Keratinocyte (primary cell): Measurements from ENCODE around the gene UTS2. TPM values are rescaled to one million over a fixed set of nuclear protein-coding genes. Genes with fewer than 3 reads are reported as not detected.
A peak's percentile ranks its signal among the peaks of the same experiment; 100 is the strongest.

Experiments used
- DNase-seq: peaks from one replicate; pipeline ENCODE4 v3.0.0-alpha.2; 2011; ENCODE audit warnings: low read depth, missing footprints, low spot score
- FAIRE-seq: peaks from 2 replicates; lab custom pipeline; 2011; peaks lifted over from hg19 to GRCh38; lab: Jason Lieb, UNC
- H2AFZ ChIP-seq: 2 replicates; pipeline ENCODE4 v1.6.0; 2012; ENCODE audit warnings: low read length, control low read depth, inconsistent platforms; ENCODE audit not compliant: control insufficient read depth
- H3K27ac ChIP-seq: 2 replicates; pipeline ENCODE4 v1.5.1; 2011; ENCODE audit warnings: low read length; ENCODE audit not compliant: control insufficient read depth, insufficient read depth
- H3K27me3 ChIP-seq: 3 replicates; pipeline ENCODE4 v1.6.0; 2011; ENCODE audit warnings: low read length; ENCODE audit not compliant: control insufficient read depth, insufficient read depth; ENCODE audit errors: extremely low read depth
- H3K36me3 ChIP-seq, 2 experiments: 2 replicates in 1 of 2; 3 replicates in 1 of 2; pipeline ENCODE4 v1.5.1; 2011; ENCODE audit warnings: low read length in 2 of 2, mild to moderate bottlenecking in 1 of 2; ENCODE audit not compliant: control insufficient read depth in 2 of 2, insufficient read depth in 2 of 2; ENCODE audit errors: extremely low read depth in 1 of 2
- H3K4me1 ChIP-seq: 3 replicates; pipeline ENCODE4 v1.5.1; 2011; ENCODE audit warnings: low read length; ENCODE audit not compliant: control insufficient read depth, insufficient read depth; ENCODE audit errors: extremely low read depth
- H3K4me2 ChIP-seq: 3 replicates; pipeline ENCODE4 v1.6.0; 2011; ENCODE audit warnings: low read depth, low read length; ENCODE audit not compliant: control insufficient read depth, insufficient read depth; ENCODE audit errors: extremely low read depth
- H3K4me3 ChIP-seq, 3 experiments: fragments of 200-600 bp in 1 of 3; sonication (generic) in 1 of 3; 2 replicates in 2 of 3; 3 replicates in 1 of 3; pipeline ENCODE4 v1.5.1; 2011 to 2016; ENCODE audit warnings: low read length in 3 of 3, mild to moderate bottlenecking in 3 of 3, control low read depth in 2 of 3, inconsistent platforms in 1 of 3, low read depth in 1 of 3, mixed read lengths in 1 of 3, mixed run types in 1 of 3, moderate library complexity in 1 of 3; ENCODE audit not compliant: control insufficient read depth in 2 of 3, insufficient read depth in 2 of 3; ENCODE audit errors: extremely low read depth in 1 of 3
- H3K79me2 ChIP-seq: 2 replicates; pipeline ENCODE4 v1.6.0; 2012; ENCODE audit warnings: low read length; ENCODE audit not compliant: control insufficient read depth, insufficient read depth
- H3K9ac ChIP-seq: 3 replicates; pipeline ENCODE4 v1.6.0; 2011; ENCODE audit warnings: low read length; ENCODE audit not compliant: control insufficient read depth, insufficient read depth; ENCODE audit errors: extremely low read depth
- H3K9me1 ChIP-seq: 3 replicates; pipeline ENCODE4 v1.6.0; 2011; ENCODE audit warnings: low read length; ENCODE audit not compliant: control insufficient read depth, insufficient read depth; ENCODE audit errors: extremely low read depth
- H3K9me3 ChIP-seq: 2 replicates; pipeline ENCODE4 v1.5.1; 2012; ENCODE audit warnings: low read depth, low read length; ENCODE audit not compliant: control insufficient read depth
- H4K20me1 ChIP-seq: 3 replicates; pipeline ENCODE4 v1.6.0; 2011; ENCODE audit warnings: low read length; ENCODE audit not compliant: control insufficient read depth, insufficient read depth; ENCODE audit errors: extremely low read depth
- CTCF ChIP-seq, 3 experiments: IDR thresholded peaks in 1 of 3; conservative IDR thresholded peaks in 1 of 3; optimal IDR thresholded peaks in 1 of 3; 2 replicates in 2 of 3; 3 replicates in 1 of 3; pipeline versions ENCODE3 to v1.5.1; 2011; ENCODE audit warnings: low read length in 3 of 3, mild to moderate bottlenecking in 3 of 3, moderate library complexity in 2 of 3, control low read depth in 1 of 3, inconsistent platforms in 1 of 3; ENCODE audit not compliant: insufficient read depth in 2 of 3; ENCODE audit errors: extremely low read depth in 1 of 3
- EZH2 ChIP-seq: IDR thresholded peaks from one replicate; pipeline ENCODE4 v1.6.1; 2012; ENCODE audit warnings: inconsistent platforms, mild to moderate bottlenecking, low read length, moderate library complexity
- dilution Hi-C: fragments of 300-500 bp; cut with MboI; formaldehyde crosslinking; loops from one replicate; pipeline ENCODE4 v1.7.0; 2020; ENCODE audit warnings: low sequenced_read_pairs; ENCODE audit not compliant: extremely low pct_ligation_motif_present
- polyA plus RNA-seq, 5 experiments: library from polyadenylated mRNA; depleted of rRNA in 3 of 5; stranded (reverse) in 3 of 5; stranded (forward) in 1 of 5; unstranded in 1 of 5; fragments of >200 nt; gene quantifications; 1 replicate in 1 of 5; 2 replicates in 3 of 5; 3 replicates in 1 of 5; pipeline versions ENCODE4 v1.2.1 to v1.2.3, GENCODE V29; 2011 to 2012; ENCODE audit warnings: missing spikeins in 2 of 5, low read depth in 1 of 5, low replicate concordance in 1 of 5

Gene UTS2
- polyA plus RNA-seq, 1 donor (not counting 4 experiments of a cell fraction or from before 2014, with no cell fraction given): not detected

DNA sequence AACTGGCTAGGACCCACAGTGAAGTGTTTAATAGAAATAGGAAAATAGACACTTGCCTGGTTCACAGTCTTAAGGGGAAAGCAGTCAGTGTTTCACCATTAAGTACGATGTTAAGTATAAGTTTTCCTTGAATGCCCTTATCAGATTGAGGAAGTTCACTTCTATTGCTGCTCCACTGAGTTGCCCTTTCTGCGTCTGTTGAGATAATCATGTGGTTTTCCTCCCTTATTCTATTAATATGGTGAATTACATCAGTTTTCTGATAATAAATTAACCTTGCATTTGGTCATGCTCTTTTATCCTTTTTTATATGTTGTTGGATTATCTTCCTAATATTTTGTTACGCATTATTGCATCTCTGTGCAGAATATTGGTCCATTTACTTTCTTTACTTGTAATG is 21.4 kb downstream of the UTS2 start:
- Histone ChIP-seq H3K4me3 (no peak overlapping the region), H3K9ac (no peak overlapping the region), H2AFZ (no peak overlapping the region), H4K20me1 (no peaks in the 10 kb centered on the region), H3K36me3 (peaks cover 2 to 11% of the 10 kb centered on the region in 2 experiments), H3K4me2 (no peak overlapping the region), H3K9me3 (no peaks in the 10 kb centered on the region), H3K9me1 (no peaks in the 10 kb centered on the region), H3K79me2 (no peaks in the 10 kb centered on the region), H3K4me1 (no peaks in the 10 kb centered on the region), H3K27me3 (no peaks in the 10 kb centered on the region), H3K27ac (no peak overlapping the region)
- TF ChIP-seq CTCF (optimal IDR thresholded peaks at IDR 0.05 in 1 of 3, IDR thresholded peaks at IDR 0.05 in 1 of 3, conservative IDR thresholded peaks at IDR 0.05 in 1 of 3; ENCODE audit: extremely low read depth in 1 of 3, insufficient read depth in 2 of 3, low read length in 3 of 3): no peak
- no peak for TF ChIP-seq EZH2
- DNase-seq (no peak), FAIRE-seq (peak; percentile 36)
- dilution Hi-C loops: no loop called here

DNA sequence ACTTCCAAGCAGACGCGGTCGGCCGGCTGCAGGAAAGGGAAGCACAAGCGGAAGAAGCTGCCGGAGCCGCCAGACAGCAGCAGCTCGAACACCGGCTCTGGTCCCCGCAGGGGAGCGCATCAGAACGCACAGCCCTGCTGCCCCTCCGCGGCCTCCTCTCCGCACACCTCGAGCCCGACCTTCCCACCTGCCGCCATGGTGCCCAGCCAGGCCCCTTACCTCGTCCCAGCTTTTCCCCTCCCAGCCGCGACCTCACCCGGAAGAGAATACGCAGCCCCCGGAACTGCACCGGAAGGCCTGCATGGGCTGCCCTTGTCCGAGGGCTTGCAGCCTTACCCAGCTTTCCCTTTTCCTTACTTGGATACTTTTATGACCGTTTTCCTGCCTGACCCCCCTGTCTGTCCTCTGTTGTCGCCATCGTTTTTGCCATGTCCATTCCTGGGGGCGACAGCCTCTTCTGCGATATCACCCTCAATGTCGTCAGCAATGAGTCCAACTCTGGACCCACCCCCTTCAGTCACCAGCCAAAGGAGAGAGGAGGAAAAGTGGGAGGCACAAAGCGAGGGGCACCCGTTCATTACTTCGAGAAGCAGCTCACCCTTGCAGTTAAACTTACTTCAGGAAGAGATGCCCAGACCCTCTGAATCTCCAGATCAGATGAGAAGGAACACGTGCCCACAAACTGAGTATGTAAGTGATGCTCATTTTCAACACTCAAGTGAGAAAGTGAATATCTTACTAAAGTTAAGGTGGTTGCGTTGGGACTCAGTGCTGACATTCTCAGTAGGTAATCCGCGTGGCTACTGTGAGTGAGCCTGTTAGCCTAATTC is 25.5 kb downstream of the UTS2 start:
- H3K4me2 ChIP-seq: no peak overlapping the region
- H2AFZ ChIP-seq: no peak overlapping the region
- H3K36me3 ChIP-seq: peaks cover 4 to 11% of the 10 kb centered on the region in 2 experiments
- H3K9ac ChIP-seq: no peak overlapping the region
- no peaks in the 10 kb centered on the region for H3K9me1 ChIP-seq
- no peak for DNase-seq
- no peaks in the 10 kb centered on the region for H3K79me2 ChIP-seq
- H3K4me1 ChIP-seq: no peaks in the 10 kb centered on the region
- no peak overlapping the region for H3K4me3 ChIP-seq
- H3K9me3 ChIP-seq: no peaks in the 10 kb centered on the region
- TF ChIP-seq CTCF (optimal IDR thresholded peaks at IDR 0.05 in 1 of 3, IDR thresholded peaks at IDR 0.05 in 1 of 3, conservative IDR thresholded peaks at IDR 0.05 in 1 of 3; ENCODE audit: extremely low read depth in 1 of 3, insufficient read depth in 2 of 3, low read length in 3 of 3) (no peak), EZH2 (no peak)
- no peaks in the 10 kb centered on the region for H4K20me1 ChIP-seq
- no peaks in the 10 kb centered on the region for H3K27me3 ChIP-seq
- dilution Hi-C loops: no loop called here
- H3K27ac ChIP-seq: no peak overlapping the region
- no peak for FAIRE-seq
